Thyroid gland (tissue), 4 donors: ENCODE results near the gene SLC6A7. TPM values are rescaled to one million over a fixed set of nuclear protein-coding genes. Genes with fewer than 3 reads are reported as not detected.

ENCODE experiments used
- DNase-seq, 2 donors: peaks; one replicate each; pipeline ENCODE4 v3.0.0-alpha.2; 2019
- H3K27ac ChIP-seq, 3 donors: fragments of 200-600 bp; sonication (generic); 1 replicate in 2 of 3; 2 replicates in 1 of 3; pipeline ENCODE4 v1.5.1; 2016 to 2019; ENCODE audit warnings: mild to moderate bottlenecking in 1 of 3, moderate library complexity in 1 of 3
- H3K27me3 ChIP-seq: fragments of 200-600 bp; sonication (generic); one replicate; pipeline ENCODE4 v1.5.1; 2019
- H3K36me3 ChIP-seq, 2 donors: fragments of 200-600 bp; sonication (generic); one replicate each; pipeline ENCODE4 v1.5.1; 2016 to 2019
- H3K4me1 ChIP-seq, 2 donors: fragments of 200-600 bp; sonication (generic); one replicate each; pipeline ENCODE4 v1.5.1; 2017 to 2019
- H3K4me3 ChIP-seq, 3 donors: fragments of 200-600 bp; sonication (generic); replicated peaks in 1 of 3; 1 replicate in 2 of 3; 2 replicates in 1 of 3; pipeline ENCODE4 v1.5.1; 2016; ENCODE audit warnings: mild to moderate bottlenecking in 1 of 3
- H3K9me3 ChIP-seq: fragments of 200-600 bp; sonication (generic); one replicate; pipeline ENCODE4 v1.5.1; 2017
- POLR2A ChIP-seq, 2 donors: fragments of 450-650 bp; IDR thresholded peaks; one replicate each; pipeline ENCODE4 v1.6.1; 2017; ENCODE audit warnings: antibody characterized with exemption in 2 of 2, mild to moderate bottlenecking in 2 of 2, moderate library complexity in 1 of 2
- WGBS, 2 donors: methylation state at CpG; one replicate each; pipeline ENCODE4 v1.1.5; 2017; 5-methylcytosine and 5-hydroxymethylcytosine counted together
- intact Hi-C: fragments of 100-400 bp; cut with DNase I; formaldehyde crosslinking; loops from one replicate; pipeline ENCODE4 v1.15.1; 2023
- total RNA-seq, 4 donors: library from RNA; depleted of rRNA; stranded (reverse); fragments of >200 nt; gene quantifications; one replicate each; pipeline ENCODE4 v1.2.3, GENCODE V29; 2016
- TF ChIP-seq, protein P1 (sequence below), 6 experiments: fragments of 200-600 bp in 3 of 6; fragments of 450-650 bp in 3 of 6; sonication (generic) in 3 of 6; IDR thresholded peaks; one replicate each; pipeline ENCODE4 v1.5.1; 2016 to 2019; ENCODE audit warnings: antibody characterized with exemption in 6 of 6, mild to moderate bottlenecking in 2 of 6, inconsistent platforms in 1 of 6, moderate library complexity in 1 of 6

The SLC6A7 gene
- total RNA-seq, 4 donors from 2014 or later = not detected

DNA sequence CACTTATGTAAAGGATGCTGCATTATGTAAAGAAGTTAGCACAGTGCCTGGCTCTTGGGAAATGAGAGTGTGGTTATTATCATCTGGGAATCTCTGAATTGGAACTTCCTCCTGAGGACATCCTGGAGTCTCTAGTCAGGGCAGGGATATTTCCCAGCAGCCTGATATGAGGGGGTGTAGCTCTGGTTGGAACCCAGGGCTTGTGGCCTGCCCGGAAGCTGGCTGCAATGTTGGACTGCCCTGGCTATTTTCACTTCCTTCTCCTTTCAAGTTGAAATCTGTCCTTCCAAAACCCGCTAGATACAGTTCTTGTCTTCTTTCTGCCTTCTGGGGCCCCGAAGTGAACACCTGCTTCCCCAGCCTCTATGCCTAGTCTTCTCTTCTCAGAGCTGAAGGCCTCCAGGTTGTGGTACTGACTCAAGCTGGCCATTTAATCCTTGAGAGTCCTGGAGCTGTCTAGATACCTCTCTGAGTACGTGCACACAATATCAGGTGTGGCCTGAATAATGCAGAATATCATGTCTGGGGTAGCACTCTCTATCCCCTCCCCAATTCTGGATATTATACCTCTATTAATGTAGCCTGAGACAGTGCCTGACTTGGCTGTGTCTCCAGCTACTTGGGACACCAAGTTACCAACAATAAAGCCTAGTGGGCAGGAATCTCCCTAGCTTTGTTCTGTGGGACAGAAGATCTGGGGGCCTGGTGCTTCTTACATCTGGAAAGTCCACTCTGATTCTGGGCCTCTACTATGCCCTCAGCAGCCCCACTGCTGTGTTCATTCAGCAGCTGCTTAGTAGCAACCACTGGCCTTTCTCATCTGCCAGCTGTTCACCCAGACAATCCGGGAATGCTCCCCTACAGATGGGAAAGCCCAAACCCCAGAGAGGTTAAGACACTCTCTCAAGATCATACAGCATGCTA lies 45.0 kb downstream of the SLC6A7 start:
- Histone ChIP-seq H3K4me1 (no peaks in the 10 kb centered on the region), H3K9me3 (no peaks in the 10 kb centered on the region), H3K27me3 (no peaks in the 10 kb centered on the region), H3K4me3 (no peak overlapping the region), H3K27ac (no peak overlapping the region), H3K36me3 (no peaks in the 10 kb centered on the region)
- TF ChIP-seq, protein P1, sequence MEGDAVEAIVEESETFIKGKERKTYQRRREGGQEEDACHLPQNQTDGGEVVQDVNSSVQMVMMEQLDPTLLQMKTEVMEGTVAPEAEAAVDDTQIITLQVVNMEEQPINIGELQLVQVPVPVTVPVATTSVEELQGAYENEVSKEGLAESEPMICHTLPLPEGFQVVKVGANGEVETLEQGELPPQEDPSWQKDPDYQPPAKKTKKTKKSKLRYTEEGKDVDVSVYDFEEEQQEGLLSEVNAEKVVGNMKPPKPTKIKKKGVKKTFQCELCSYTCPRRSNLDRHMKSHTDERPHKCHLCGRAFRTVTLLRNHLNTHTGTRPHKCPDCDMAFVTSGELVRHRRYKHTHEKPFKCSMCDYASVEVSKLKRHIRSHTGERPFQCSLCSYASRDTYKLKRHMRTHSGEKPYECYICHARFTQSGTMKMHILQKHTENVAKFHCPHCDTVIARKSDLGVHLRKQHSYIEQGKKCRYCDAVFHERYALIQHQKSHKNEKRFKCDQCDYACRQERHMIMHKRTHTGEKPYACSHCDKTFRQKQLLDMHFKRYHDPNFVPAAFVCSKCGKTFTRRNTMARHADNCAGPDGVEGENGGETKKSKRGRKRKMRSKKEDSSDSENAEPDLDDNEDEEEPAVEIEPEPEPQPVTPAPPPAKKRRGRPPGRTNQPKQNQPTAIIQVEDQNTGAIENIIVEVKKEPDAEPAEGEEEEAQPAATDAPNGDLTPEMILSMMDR (IDR thresholded peaks at IDR 0.05) = no peak
- no peak for TF ChIP-seq POLR2A (IDR thresholded peaks at IDR 0.05)
- intact Hi-C loops = no loop called here
- 84 to 86% methylated on average over 5 of the region's 5 CpGs for WGBS, 2 donors
- no peak for DNase-seq

DNA sequence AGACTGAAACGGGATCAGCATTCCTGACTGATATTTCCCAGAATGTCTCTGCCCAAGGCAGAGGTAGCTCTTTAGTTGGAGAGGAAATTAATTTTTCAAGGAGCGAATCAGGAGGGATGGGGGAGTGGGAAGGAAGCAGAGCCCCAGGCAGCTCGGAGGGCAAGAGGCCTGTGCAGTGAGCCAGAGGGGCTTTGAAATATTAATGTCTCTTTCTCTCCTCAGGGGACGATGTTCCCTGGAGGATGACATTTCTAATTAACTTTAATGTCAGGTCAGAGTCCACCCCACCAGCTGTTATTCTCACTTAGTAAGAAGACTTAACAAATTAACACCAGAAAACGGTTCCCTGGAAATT lies 45.6 kb downstream of the SLC6A7 start:
- Histone ChIP-seq H3K9me3 (no peaks in the 10 kb centered on the region), H3K27me3 (no peaks in the 10 kb centered on the region), H3K4me1 (no peaks in the 10 kb centered on the region), H3K36me3 (no peaks in the 10 kb centered on the region), H3K27ac (no peak overlapping the region), H3K4me3 (no peak overlapping the region)
- no peak for DNase-seq
- 87 to 92% methylated on average over 5 of the region's 5 CpGs for WGBS, 2 donors
- intact Hi-C loops = no loop called here
- TF ChIP-seq, protein P1 (IDR thresholded peaks at IDR 0.05) = no peak
- no peak for TF ChIP-seq POLR2A (IDR thresholded peaks at IDR 0.05)

DNA sequence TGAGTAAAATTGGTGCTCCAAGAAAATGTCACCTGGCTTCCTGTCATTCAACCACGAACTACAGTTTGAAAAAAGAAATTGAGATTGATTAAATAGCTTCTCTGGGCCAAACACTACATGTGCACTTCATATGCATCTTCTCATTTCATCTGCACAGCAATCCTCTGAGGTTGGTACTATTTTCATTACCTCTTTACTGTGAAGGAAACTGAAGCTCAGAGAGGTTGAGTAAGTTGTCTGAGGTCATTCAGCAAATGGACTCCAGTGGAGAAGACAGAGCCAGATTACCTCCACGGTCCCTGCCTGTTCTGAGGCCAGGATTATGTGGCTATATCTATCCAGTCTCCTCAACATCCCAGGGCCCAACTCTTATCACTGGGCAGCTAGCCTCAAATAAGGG lies 46.5 kb downstream of the SLC6A7 start:
- H3K4me3 ChIP-seq = no peak overlapping the region
- intact Hi-C loops = no loop called here
- H3K9me3 ChIP-seq = no peaks in the 10 kb centered on the region
- H3K4me1 ChIP-seq = no peaks in the 10 kb centered on the region
- H3K27ac ChIP-seq = no peak overlapping the region
- TF ChIP-seq, protein P1 (IDR thresholded peaks at IDR 0.05) = no peak
- no peak for TF ChIP-seq POLR2A (IDR thresholded peaks at IDR 0.05)
- no peaks in the 10 kb centered on the region for H3K27me3 ChIP-seq
- no peaks in the 10 kb centered on the region for H3K36me3 ChIP-seq
- 73 to 79% methylated on average over 2 of the region's 2 CpGs for WGBS, 2 donors
- DNase-seq = no peak

DNA sequence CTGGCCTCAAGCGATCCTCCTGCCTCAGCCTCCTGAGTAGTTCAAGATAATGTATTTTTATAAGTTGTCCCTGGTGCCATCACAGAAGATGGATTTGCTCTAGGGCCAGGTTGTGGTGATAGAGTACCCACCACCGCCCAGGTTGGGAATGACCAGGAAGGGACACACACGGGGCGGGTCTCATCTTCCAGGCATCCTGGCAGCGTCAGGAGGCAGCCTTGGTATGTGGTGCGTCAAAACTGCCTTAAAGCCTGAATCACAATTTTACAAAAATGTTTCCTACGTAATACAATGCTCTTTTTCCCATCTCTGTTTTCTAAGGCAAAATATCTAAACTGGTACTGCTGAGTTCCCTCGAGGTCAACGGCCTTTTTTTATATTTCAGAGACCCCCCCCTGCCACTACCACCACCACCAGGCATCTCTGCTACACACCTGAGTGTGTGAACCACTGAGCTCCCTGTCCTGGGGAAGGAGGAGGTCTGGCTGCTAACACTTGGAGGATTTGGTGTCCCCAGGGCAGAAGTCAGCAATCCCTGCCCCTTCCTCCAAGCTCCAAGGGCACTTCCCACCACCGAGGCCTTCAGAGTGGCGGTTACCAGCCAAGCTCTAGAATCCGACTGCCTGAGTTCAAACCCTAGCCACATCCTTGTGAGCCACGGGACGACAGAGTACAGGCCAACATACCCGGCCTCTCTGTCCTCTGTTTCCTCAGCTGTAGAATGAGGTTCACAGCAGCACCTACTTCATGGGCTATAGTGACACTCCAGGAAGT lies 47.3 kb downstream of the SLC6A7 start:
- H3K36me3 ChIP-seq = no peaks in the 10 kb centered on the region
- no peaks in the 10 kb centered on the region for H3K27me3 ChIP-seq
- no peak overlapping the region for H3K27ac ChIP-seq
- no peaks in the 10 kb centered on the region for H3K4me1 ChIP-seq
- DNase-seq = no peak
- no peaks in the 10 kb centered on the region for H3K9me3 ChIP-seq
- TF ChIP-seq, protein P1 (IDR thresholded peaks at IDR 0.05) = no peak
- no peak for TF ChIP-seq POLR2A (IDR thresholded peaks at IDR 0.05)
- H3K4me3 ChIP-seq = no peak overlapping the region
- intact Hi-C loops = no loop called here
- WGBS, 2 donors = 82 to 91% methylated on average over 15 of the region's 15 CpGs

DNA sequence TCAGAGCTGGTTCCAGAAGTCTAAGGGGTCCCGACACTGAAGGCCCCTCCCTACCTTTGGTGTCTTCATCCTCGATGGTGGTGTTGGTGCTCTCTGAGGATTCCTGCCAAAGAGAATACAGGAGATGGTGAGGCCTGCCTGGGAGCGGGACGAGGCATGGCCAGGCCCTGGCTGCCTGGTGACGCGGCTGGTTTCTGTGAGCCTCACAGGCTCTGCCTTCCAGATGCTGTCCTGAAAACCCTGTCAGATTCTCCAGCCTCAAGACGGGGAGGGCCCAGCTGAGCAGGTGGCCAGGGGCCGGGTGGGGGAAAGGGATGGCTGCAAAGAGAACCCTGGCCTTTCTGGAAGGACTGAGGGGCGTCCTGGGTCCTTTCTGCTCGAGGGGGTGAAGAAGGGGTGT lies 48.8 kb downstream of the SLC6A7 start:
- Histone ChIP-seq H3K9me3 (no peaks in the 10 kb centered on the region), H3K4me1 (no peaks in the 10 kb centered on the region), H3K4me3 (no peak overlapping the region), H3K36me3 (no peaks in the 10 kb centered on the region), H3K27me3 (no peaks in the 10 kb centered on the region), H3K27ac (no peak overlapping the region)
- no peak for DNase-seq
- TF ChIP-seq, protein P1 (IDR thresholded peaks at IDR 0.05) = no peak
- TF ChIP-seq POLR2A (IDR thresholded peaks at IDR 0.05) = no peak
- intact Hi-C loops = no loop called here
- 85 to 89% methylated on average over 10 of the region's 10 CpGs for WGBS, 2 donors
